ENCODE data around the gene INPP5D.

INPP5D gene

GRCh38 chr2:233060980-233061590 is 943 bp downstream of the INPP5D start:
- no peak for TF ChIP-seq CTCF (IDR thresholded peaks at IDR 0.05; ENCODE audit: control insufficient read depth, insufficient read depth, low read depth, low read length, missing control alignments)
- no peak for DNase-seq (ENCODE audit: low read depth)
- H3K4me3 ChIP-seq (ENCODE audit: control insufficient read depth, low read depth, low read length): no peak overlapping the region

- DNase-seq (ENCODE audit: low read depth): no peak
- no peak overlapping the region for H3K4me3 ChIP-seq (ENCODE audit: control insufficient read depth, low read depth, low read length)
- TF ChIP-seq CTCF (IDR thresholded peaks at IDR 0.05; ENCODE audit: control insufficient read depth, insufficient read depth, low read depth, low read length, missing control alignments): peak; percentile 7
Measured at GRCh38 chr2:233061591-233062450, 1.7 kb downstream of the INPP5D start.

- DNase-seq (ENCODE audit: low read depth): no peak
- TF ChIP-seq CTCF (IDR thresholded peaks at IDR 0.05; ENCODE audit: control insufficient read depth, insufficient read depth, low read depth, low read length, missing control alignments): no peak
- H3K4me3 ChIP-seq (ENCODE audit: control insufficient read depth, low read depth, low read length): no peak overlapping the region
Measured at GRCh38 chr2:233062451-233062850, 2.3 kb downstream of the INPP5D start.

GRCh38 chr2:233062946-233063268 is 2.8 kb downstream of the INPP5D start:
- no peak for TF ChIP-seq CTCF (IDR thresholded peaks at IDR 0.05; ENCODE audit: control insufficient read depth, insufficient read depth, low read depth, low read length, missing control alignments)
- DNase-seq (ENCODE audit: low read depth): no peak
- no peak overlapping the region for H3K4me3 ChIP-seq (ENCODE audit: control insufficient read depth, low read depth, low read length)

GRCh38 chr2:233063269-233063975 is 3.3 kb downstream of the INPP5D start:
- DNase-seq (ENCODE audit: low read depth): no peak

More at GRCh38 chr2:233063269-233063975, 3.3 kb downstream of the INPP5D start:
- no peak for TF ChIP-seq CTCF (IDR thresholded peaks at IDR 0.05; ENCODE audit: control insufficient read depth, insufficient read depth, low read depth, low read length, missing control alignments)
- no peak overlapping the region for H3K4me3 ChIP-seq (ENCODE audit: control insufficient read depth, low read depth, low read length)

Measured in AG09309 (cell line).